RWPE2 (cell line): ENCODE data around the gene HPX.

Experiments
- ATAC-seq: fragments of 200-7000 bp; cut with Tn5 transposase; 3 replicates; pipeline ENCODE4 v1.9.1; 2021; ENCODE audit warnings: low read depth
- DNase-seq: peaks from one replicate; pipeline ENCODE4 v3.0.0-alpha.2; 2020; ENCODE audit warnings: low spot score
- H3K27ac ChIP-seq: fragments of 450-650 bp; 2 replicates; pipeline ENCODE4 v1.5.1; 2017; ENCODE audit warnings: mild to moderate bottlenecking; ENCODE audit not compliant: poor library complexity, severe bottlenecking
- H3K27me3 ChIP-seq: fragments of 250-450 bp; sonication (Bioruptor Pico); 2 replicates; pipeline ENCODE4 v1.5.1; 2021; ENCODE audit warnings: mild to moderate bottlenecking, moderate library complexity; ENCODE audit not compliant: insufficient read depth, poor library complexity, severe bottlenecking
- H3K36me3 ChIP-seq: fragments of 250-450 bp; sonication (Bioruptor Pico); 2 replicates; pipeline ENCODE4 v1.5.1; 2020; ENCODE audit warnings: low read depth, mild to moderate bottlenecking, moderate library complexity
- H3K4me1 ChIP-seq: fragments of 250-450 bp; sonication (Bioruptor Pico); 2 replicates; pipeline ENCODE4 v1.5.1; 2021; ENCODE audit warnings: mild to moderate bottlenecking, moderate library complexity; ENCODE audit not compliant: insufficient read depth, poor library complexity, severe bottlenecking
- H3K4me3 ChIP-seq: fragments of 250-450 bp; sonication (Bioruptor Pico); 2 replicates; pipeline ENCODE4 v1.5.1; 2021; ENCODE audit warnings: mild to moderate bottlenecking, moderate library complexity; ENCODE audit not compliant: severe bottlenecking
- H3K9me3 ChIP-seq: fragments of 250-450 bp; sonication (Bioruptor Pico); 2 replicates; pipeline ENCODE4 v1.5.1; 2021; ENCODE audit warnings: mild to moderate bottlenecking, moderate library complexity; ENCODE audit not compliant: severe bottlenecking
- CTCF ChIP-seq: fragments of 450-650 bp; IDR thresholded peaks from one replicate; pipeline ENCODE4 v1.5.1; 2017; ENCODE audit warnings: mild to moderate bottlenecking, moderate library complexity; ENCODE audit not compliant: poor library complexity, severe bottlenecking

The HPX gene

DNA sequence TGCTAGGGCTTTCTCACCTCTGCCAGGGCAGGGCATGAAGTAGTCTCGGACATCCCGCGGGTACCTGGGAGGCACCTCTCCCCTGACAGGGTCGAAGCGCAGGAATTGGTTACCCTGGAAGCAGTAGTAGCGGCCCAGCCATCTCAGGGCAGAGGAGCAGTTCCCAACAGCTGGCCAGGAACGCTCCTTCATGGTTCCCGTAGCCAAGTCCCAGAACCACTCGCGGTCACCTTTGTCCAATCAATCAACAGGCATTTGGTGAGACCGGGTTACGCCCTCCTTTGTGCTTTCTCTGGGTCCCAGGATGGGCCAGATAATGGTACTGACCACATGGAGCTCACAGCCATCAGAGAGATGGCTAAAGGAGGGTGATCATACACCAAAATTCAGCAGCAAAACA lies 3.4 kb downstream of the HPX start:
- no peak for ATAC-seq
- no peak overlapping the region for H3K4me3 ChIP-seq
- no peak overlapping the region for H3K27ac ChIP-seq
- H3K27me3 ChIP-seq, result no peaks in the 10 kb centered on the region
- TF ChIP-seq CTCF, result no peak
- DNase-seq, result no peak
- H3K36me3 ChIP-seq, result no peaks in the 10 kb centered on the region
- H3K4me1 ChIP-seq, result no peaks in the 10 kb centered on the region
- H3K9me3 ChIP-seq, result no peaks in the 10 kb centered on the region

DNA sequence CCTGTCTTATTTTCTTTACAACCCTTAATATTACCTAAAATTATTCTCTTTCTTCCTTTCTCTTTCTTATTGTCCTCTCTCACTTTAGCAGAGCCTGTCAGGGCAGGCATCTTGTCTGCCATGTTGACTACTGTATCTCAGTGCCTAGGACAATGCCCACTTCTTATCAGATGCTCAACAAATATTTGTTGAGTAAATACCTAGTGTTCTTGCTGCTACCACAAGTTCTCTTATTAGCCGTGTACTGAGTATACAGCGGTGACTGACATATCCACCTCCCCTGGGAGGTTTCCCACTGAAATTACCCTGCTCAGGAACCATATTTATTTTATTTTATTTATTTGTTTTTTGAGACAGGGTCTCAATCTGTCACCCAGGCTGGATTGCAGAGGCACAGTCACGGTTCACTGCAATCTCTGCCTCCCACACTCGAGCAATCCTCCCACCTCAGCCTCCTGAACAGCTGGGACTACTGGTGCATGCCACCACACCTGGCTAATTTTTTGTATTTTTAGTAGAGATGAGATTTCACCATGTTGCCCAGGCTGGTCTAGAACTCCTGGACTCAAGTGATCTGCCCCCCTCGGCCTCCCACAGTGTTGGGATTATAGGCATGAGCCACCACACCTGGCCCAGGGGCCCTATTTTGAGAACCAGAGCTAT lies 6.7 kb downstream of the HPX start:
- Histone ChIP-seq H3K9me3 (no peaks in the 10 kb centered on the region), H3K4me1 (peaks cover 4% of the 10 kb centered on the region), H3K27ac (no peak overlapping the region), H3K4me3 (no peak overlapping the region), H3K36me3 (no peaks in the 10 kb centered on the region), H3K27me3 (no peaks in the 10 kb centered on the region)
- no peak for ATAC-seq
- DNase-seq, result no peak
- TF ChIP-seq CTCF, result no peak

DNA sequence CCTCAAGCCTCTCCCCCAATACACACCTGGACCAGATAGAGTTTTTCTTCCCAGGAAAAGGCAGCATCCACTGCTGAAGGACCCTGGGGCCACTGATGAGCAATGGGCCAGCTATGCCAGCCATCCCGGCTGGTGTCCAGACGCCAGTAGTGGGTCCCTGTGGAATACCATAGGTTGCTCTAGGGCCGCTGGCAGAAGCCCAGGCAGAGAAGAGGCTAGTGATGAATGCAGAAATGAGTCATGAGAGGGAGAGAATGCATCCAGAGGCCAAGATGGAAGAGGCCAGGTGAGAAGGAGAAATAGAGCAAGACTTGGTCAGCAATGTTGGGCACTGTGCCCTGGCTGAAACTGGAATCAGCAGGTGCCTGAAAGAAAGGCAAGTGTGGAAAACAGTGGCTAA lies 8.9 kb downstream of the HPX start:
- no peak for TF ChIP-seq CTCF
- Histone ChIP-seq H3K9me3 (no peaks in the 10 kb centered on the region), H3K27me3 (no peaks in the 10 kb centered on the region), H3K4me3 (no peak overlapping the region), H3K36me3 (no peaks in the 10 kb centered on the region), H3K4me1 (peaks cover 4% of the 10 kb centered on the region), H3K27ac (peak overlapping the region; percentile 26)
- ATAC-seq (peak; percentile 97), DNase-seq (peak; percentile 92)

DNA sequence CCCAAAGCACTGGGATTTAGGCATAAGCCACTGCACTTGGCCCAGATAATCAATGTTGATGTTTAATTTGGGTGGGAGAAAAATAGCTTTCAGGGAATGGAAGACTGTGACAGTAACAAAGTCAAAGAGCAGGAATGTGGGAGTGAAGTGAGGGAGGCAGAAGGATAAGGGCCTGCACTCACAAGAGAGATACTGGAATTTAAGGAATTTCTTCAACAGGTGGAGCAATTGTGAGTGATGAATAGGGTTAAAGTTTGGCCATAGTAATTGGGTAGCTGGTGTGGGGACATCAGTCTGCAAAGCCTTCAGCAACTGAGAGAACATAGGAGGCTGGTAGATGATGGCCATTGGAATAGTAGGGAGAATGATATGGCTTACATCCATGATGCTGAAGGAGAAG lies 13.3 kb downstream of the HPX start:
- TF ChIP-seq CTCF, result no peak
- H3K27me3 ChIP-seq, result no peaks in the 10 kb centered on the region
- no peaks in the 10 kb centered on the region for H3K9me3 ChIP-seq
- H3K36me3 ChIP-seq, result no peaks in the 10 kb centered on the region
- no peak overlapping the region for H3K4me3 ChIP-seq
- ATAC-seq (no peak), DNase-seq (no peak)
- H3K4me1 ChIP-seq, result peaks cover 4% of the 10 kb centered on the region
- H3K27ac ChIP-seq, result no peak overlapping the region

- DNase-seq (no peak), ATAC-seq (no peak)
- no peaks in the 10 kb centered on the region for H3K27me3 ChIP-seq
- no peak overlapping the region for H3K4me3 ChIP-seq
- H3K27ac ChIP-seq, result no peak overlapping the region
- TF ChIP-seq CTCF, result no peak
- peaks cover 3% of the 10 kb centered on the region for H3K4me1 ChIP-seq
- H3K36me3 ChIP-seq, result no peaks in the 10 kb centered on the region
- H3K9me3 ChIP-seq, result no peaks in the 10 kb centered on the region
These were observed 20.1 kb downstream of the HPX start for GRCh38 chr11:6420677-6421076.
